CD4-positive, CD25-positive, alpha-beta regulatory T cell (primary cell): ENCODE data around the gene PEAR1. TPM values are rescaled to one million over a fixed set of nuclear protein-coding genes. Genes with fewer than 3 reads are reported as not detected.

ENCODE experiments used
- ATAC-seq, 2 donors: fragments of 150-1000 bp; cut with Tn5 transposase; one replicate each; pipeline ENCODE4 v1.10.0; 2021; ENCODE audit warnings: low read depth in 2 of 2, moderate number of reproducible peaks in 2 of 2, moderate library complexity in 1 of 2
- DNase-seq, 3 donors: peaks; one replicate each; pipeline versions ENCODE4 v3.0.0 to v3.0.0-alpha.2; 2012 to 2022; ENCODE audit warnings: mixed read lengths in 1 of 3
- H3K27ac ChIP-seq: one replicate; pipeline ENCODE4 v1.7.0; 2013; ENCODE audit warnings: mild to moderate bottlenecking, low read length; ENCODE audit not compliant: insufficient read depth, poor library complexity, severe bottlenecking
- H3K27me3 ChIP-seq: one replicate; pipeline ENCODE4 v1.7.0; 2013; ENCODE audit warnings: low read length; ENCODE audit not compliant: control insufficient read depth, insufficient read depth
- H3K36me3 ChIP-seq: one replicate; pipeline ENCODE4 v1.7.0; 2013; ENCODE audit warnings: mild to moderate bottlenecking, low read length, moderate library complexity; ENCODE audit not compliant: control insufficient read depth, insufficient read depth
- H3K4me1 ChIP-seq: 2 replicates; pipeline ENCODE4 v1.7.0; 2013; ENCODE audit warnings: mild to moderate bottlenecking, low read length; ENCODE audit not compliant: insufficient read depth, control insufficient read depth, poor library complexity, severe bottlenecking
- H3K4me3 ChIP-seq: one replicate; pipeline ENCODE4 v1.7.0; 2013; ENCODE audit warnings: low read depth, mild to moderate bottlenecking, low read length, moderate library complexity
- H3K9me3 ChIP-seq, 2 experiments: 1 replicate in 1 of 2; 2 replicates in 1 of 2; pipeline ENCODE4 v1.7.0; 2013; ENCODE audit warnings: low read length in 2 of 2, mild to moderate bottlenecking in 1 of 2, moderate library complexity in 1 of 2; ENCODE audit not compliant: control insufficient read depth in 2 of 2
- H3K27ac Mint-ChIP-seq, 3 donors: one replicate each; pipeline ENCODE4 v1.8.0; 2020 to 2022; ENCODE audit warnings: mild to moderate bottlenecking in 3 of 3, mixed read lengths in 3 of 3, moderate library complexity in 2 of 3
- H3K27me3 Mint-ChIP-seq: one replicate; pipeline ENCODE4 v1.8.0; 2022; ENCODE audit warnings: mild to moderate bottlenecking, mixed read lengths
- H3K36me3 Mint-ChIP-seq: one replicate; pipeline ENCODE4 v1.8.0; 2020; ENCODE audit warnings: mixed read lengths
- H3K4me1 Mint-ChIP-seq, 4 donors: one replicate each; pipeline ENCODE4 v1.8.0; 2020 to 2022; ENCODE audit warnings: mixed read lengths in 4 of 4, mild to moderate bottlenecking in 1 of 4
- H3K4me3 Mint-ChIP-seq, 4 donors: one replicate each; pipeline ENCODE4 v1.8.0; 2020 to 2022; ENCODE audit warnings: mild to moderate bottlenecking in 4 of 4, mixed read lengths in 4 of 4, moderate library complexity in 3 of 4
- H3K9me3 Mint-ChIP-seq, 7 donors: one replicate each; pipeline ENCODE4 v1.8.0; 2020 to 2022; ENCODE audit warnings: mixed read lengths in 7 of 7, mild to moderate bottlenecking in 3 of 7, moderate library complexity in 2 of 7
- polyA plus RNA-seq, 4 donors: library from polyadenylated mRNA; unstranded; fragments of 300-500 nt; fragmentation: Illumina TruSeq; gene quantifications; one replicate each; pipeline ENCODE4 v1.2.3, GENCODE V29; 2021
- total RNA-seq: library from RNA; stranded (reverse); gene quantifications from one replicate; pipeline ENCODE4 v1.2.3, GENCODE V29; 2022

PEAR1 gene
- total and polyA plus RNA-seq, 5 donors from 2014 or later = 1.3 TPM; not detected in 4

DNA sequence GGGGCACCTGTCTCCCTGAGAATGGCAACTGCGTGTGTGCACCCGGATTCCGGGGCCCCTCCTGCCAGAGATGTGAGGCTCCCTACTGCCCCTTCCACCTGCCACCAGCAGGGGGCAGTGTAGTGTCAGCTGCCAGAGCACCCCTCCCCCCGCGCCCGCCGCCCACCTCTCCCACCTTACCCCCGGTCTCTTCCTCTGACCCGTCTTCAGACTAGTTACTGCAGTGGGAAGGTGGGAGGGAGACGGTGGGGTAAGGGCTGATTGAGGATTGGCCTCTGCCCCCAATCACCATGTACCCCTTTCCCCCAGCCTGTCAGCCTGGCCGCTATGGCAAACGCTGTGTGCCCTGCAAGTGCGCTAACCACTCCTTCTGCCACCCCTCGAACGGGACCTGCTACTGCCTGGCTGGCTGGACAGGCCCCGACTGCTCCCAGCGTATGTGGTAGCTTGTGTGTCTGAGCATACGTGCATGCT is 16.8 kb downstream of the PEAR1 start:
- H3K4me3 ChIP-seq = no peak overlapping the region
- Mint-ChIP-seq H3K4me1 (peaks cover 0 to 2% (median 0%) of the 10 kb centered on the region in 4 donors), H3K9me3 (peaks cover 0 to 2% (median 0%) of the 10 kb centered on the region in 7 donors), H3K27me3 (peaks cover 21% of the 10 kb centered on the region), H3K36me3 (no peaks in the 10 kb centered on the region), H3K27ac (no peak overlapping the region), H3K4me3 (no peak overlapping the region)
- peak; percentile 37 to 51 (median 48) for DNase-seq
- no peaks in the 10 kb centered on the region for H3K4me1 ChIP-seq
- no peak for ATAC-seq
- H3K9me3 ChIP-seq = no peaks in the 10 kb centered on the region
- no peaks in the 10 kb centered on the region for H3K27me3 ChIP-seq
- H3K27ac ChIP-seq = no peak overlapping the region
- H3K36me3 ChIP-seq = no peaks in the 10 kb centered on the region

DNA sequence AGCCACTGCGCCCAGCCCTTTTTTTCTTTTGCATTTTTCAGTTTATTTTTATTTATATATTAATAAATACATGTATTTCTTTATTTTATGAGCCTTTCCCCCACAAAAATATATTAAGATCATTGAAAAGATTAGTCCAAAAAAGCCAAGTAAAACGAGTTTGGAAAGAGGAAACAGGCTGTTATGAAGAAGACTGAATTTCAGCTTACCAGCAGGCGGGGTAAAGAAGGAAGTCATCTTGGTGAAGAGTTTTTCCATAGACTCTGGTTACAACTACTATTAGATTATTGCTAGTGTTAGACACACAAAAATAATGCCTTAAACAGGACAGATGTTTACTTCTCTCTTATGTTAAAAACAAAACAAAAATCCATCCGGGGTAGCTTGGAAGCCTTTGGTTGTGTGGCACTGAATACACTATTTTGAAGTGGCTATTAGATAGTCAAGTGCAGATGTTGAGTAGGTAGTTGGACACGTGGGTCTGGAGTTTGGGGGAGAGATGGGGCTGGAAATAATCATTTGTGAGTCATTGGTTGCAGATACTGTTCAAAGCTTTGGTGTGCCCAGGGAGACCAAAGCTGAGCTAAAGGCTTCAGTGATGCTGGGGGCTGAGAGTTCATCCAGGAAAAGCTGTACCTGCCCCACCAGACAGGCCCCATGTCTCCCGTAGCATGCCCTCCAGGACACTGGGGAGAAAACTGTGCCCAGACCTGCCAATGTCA is 18.2 kb downstream of the PEAR1 start:
- no peak overlapping the region for H3K27ac ChIP-seq
- Mint-ChIP-seq H3K27ac (no peak overlapping the region), H3K9me3 (peaks cover 0 to 2% (median 0%) of the 10 kb centered on the region in 7 donors), H3K36me3 (no peaks in the 10 kb centered on the region), H3K4me1 (peaks cover 0 to 2% (median 0%) of the 10 kb centered on the region in 4 donors), H3K4me3 (no peak overlapping the region), H3K27me3 (peaks cover 32% of the 10 kb centered on the region)
- DNase-seq (no peak), ATAC-seq (no peak)
- no peak overlapping the region for H3K4me3 ChIP-seq
- no peaks in the 10 kb centered on the region for H3K9me3 ChIP-seq
- no peaks in the 10 kb centered on the region for H3K36me3 ChIP-seq
- H3K4me1 ChIP-seq = no peaks in the 10 kb centered on the region
- no peaks in the 10 kb centered on the region for H3K27me3 ChIP-seq

DNA sequence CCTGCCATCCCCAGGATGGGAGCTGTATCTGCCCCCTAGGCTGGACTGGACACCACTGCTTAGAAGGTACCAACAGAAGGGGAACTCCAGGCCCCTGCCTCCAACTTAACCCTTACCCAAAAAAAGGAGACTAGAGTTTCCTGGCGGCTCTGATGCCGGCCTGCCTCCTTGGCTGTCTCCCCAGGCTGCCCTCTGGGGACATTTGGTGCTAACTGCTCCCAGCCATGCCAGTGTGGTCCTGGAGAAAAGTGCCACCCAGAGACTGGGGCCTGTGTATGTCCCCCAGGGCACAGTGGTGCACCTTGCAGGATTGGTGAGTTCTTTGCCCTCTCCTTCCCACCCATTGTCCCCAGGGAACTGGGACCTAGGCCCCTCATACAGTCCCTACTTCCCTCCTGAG is 18.8 kb downstream of the PEAR1 start:
- Mint-ChIP-seq H3K27ac (no peak overlapping the region), H3K27me3 (peaks cover 36% of the 10 kb centered on the region), H3K9me3 (peaks cover 0 to 2% (median 0%) of the 10 kb centered on the region in 7 donors), H3K4me1 (no peaks in the 10 kb centered on the region), H3K4me3 (no peak overlapping the region), H3K36me3 (no peaks in the 10 kb centered on the region)
- H3K27ac ChIP-seq = no peak overlapping the region
- no peaks in the 10 kb centered on the region for H3K36me3 ChIP-seq
- no peak overlapping the region for H3K4me3 ChIP-seq
- no peak for ATAC-seq
- no peaks in the 10 kb centered on the region for H3K9me3 ChIP-seq
- no peak for DNase-seq
- H3K4me1 ChIP-seq = no peaks in the 10 kb centered on the region
- H3K27me3 ChIP-seq = no peaks in the 10 kb centered on the region

DNA sequence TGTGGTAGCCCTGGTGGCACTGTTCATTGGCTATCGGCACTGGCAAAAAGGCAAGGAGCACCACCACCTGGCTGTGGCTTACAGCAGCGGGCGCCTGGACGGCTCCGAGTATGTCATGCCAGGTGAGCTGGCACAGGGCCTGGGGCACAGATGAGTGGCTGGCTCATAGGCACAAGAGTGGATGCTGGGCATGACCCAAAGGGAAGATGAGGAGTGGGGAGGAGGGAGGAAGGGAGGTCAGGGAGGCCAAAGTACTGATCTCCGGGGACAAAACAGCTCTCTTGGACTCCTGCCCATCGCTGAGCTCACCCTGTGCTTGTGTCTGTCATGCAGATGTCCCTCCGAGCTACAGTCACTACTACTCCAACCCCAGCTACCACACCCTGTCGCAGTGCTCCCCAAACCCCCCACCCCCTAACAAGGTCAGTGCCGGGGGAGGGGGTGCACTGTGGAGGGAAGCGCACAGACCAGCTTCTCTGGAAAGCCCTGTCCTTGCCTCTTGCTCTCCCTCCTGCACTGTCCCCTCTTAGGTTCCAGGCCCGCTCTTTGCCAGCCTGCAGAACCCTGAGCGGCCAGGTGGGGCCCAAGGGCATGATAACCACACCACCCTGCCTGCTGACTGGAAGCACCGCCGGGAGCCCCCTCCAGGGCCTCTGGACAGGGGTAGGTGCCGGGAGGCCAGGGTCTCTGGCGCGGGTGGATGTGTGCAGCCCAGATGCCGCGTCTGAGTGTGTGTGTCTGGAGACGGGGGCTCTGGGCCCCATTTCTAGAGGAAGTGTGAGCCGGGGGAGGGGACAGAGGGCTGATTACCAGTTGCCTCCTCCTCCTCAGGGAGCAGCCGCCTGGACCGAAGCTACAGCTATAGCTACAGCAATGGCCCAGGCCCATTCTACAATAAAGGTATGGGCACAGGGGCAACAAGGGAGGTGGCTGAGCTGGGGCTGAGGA is 19.6 kb downstream of the PEAR1 start:
- ATAC-seq = no peak
- H3K27ac Mint-ChIP-seq = no peak overlapping the region
- no peak overlapping the region for H3K27ac ChIP-seq

DNA sequence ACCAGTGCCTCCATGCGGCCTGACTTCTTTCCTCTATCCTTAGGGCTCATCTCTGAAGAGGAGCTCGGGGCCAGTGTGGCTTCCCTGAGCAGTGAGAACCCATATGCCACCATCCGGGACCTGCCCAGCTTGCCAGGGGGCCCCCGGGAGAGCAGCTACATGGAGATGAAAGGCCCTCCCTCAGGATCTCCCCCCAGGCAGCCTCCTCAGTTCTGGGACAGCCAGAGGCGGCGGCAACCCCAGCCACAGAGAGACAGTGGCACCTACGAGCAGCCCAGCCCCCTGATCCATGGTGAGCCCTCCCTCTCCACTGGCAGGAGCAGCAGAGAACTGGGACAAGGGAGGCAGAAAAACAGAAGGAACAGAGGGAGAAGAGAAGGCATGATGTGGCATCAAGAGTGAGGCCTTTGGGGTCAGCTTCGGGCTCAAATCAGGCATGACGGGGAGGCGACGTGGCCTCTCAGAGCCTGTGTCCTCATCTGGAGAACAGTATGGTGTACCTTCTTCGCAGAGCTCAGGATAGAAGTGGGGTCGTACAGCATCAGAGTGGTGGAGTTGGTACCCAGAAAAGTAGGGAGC is 20.4 kb downstream of the PEAR1 start:
- DNase-seq = no peak
- Mint-ChIP-seq H3K4me3 (no peak overlapping the region), H3K27ac (no peak overlapping the region), H3K4me1 (peaks cover 0 to 2% (median 0%) of the 10 kb centered on the region in 4 donors), H3K9me3 (peaks cover 0 to 2% (median 0%) of the 10 kb centered on the region in 7 donors), H3K36me3 (no peaks in the 10 kb centered on the region), H3K27me3 (peaks cover 48% of the 10 kb centered on the region)
- H3K27ac ChIP-seq = no peak overlapping the region
- H3K36me3 ChIP-seq = no peaks in the 10 kb centered on the region
- peaks cover 4% of the 10 kb centered on the region for H3K27me3 ChIP-seq
- ATAC-seq = no peak
- no peak overlapping the region for H3K4me3 ChIP-seq
- no peaks in the 10 kb centered on the region for H3K4me1 ChIP-seq
- no peaks in the 10 kb centered on the region for H3K9me3 ChIP-seq

More for the DNA sequence above, 19.6 kb downstream of the PEAR1 start:
- no peaks in the 10 kb centered on the region for H3K27me3 ChIP-seq
- no peaks in the 10 kb centered on the region for H3K9me3 ChIP-seq
- Mint-ChIP-seq H3K4me3 (no peak overlapping the region), H3K9me3 (peaks cover 0 to 2% (median 0%) of the 10 kb centered on the region in 7 donors), H3K4me1 (no peaks in the 10 kb centered on the region), H3K36me3 (no peaks in the 10 kb centered on the region), H3K27me3 (peaks cover 44% of the 10 kb centered on the region)
- no peaks in the 10 kb centered on the region for H3K36me3 ChIP-seq
- no peaks in the 10 kb centered on the region for H3K4me1 ChIP-seq
- DNase-seq = no peak
- no peak overlapping the region for H3K4me3 ChIP-seq

DNA sequence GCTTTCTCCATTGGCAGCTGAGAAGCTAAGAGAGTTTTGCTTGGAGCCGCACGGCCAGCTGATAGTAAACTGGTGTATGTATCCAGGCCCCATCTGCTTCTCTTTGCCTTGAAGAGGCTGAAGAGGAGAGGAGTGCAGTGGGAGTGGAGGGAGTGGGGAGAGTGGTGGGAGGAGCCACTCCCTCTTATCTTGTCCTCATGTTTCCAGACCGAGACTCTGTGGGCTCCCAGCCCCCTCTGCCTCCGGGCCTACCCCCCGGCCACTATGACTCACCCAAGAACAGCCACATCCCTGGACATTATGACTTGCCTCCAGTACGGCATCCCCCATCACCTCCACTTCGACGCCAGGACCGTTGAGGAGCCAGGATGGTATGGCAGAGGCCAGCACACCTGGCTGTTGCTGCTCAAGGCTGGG is 20.9 kb downstream of the PEAR1 start:
- Mint-ChIP-seq H3K9me3 (peaks cover 0 to 2% (median 0%) of the 10 kb centered on the region in 7 donors), H3K27me3 (peaks cover 51% of the 10 kb centered on the region), H3K4me1 (peaks cover 0 to 2% (median 0%) of the 10 kb centered on the region in 4 donors), H3K27ac (no peak overlapping the region), H3K36me3 (no peaks in the 10 kb centered on the region), H3K4me3 (no peak overlapping the region)
- Histone ChIP-seq H3K27ac (no peak overlapping the region), H3K27me3 (peaks cover 4% of the 10 kb centered on the region), H3K9me3 (no peaks in the 10 kb centered on the region), H3K4me1 (no peaks in the 10 kb centered on the region), H3K4me3 (no peak overlapping the region), H3K36me3 (no peaks in the 10 kb centered on the region)
- DNase-seq (no peak), ATAC-seq (no peak)

DNA sequence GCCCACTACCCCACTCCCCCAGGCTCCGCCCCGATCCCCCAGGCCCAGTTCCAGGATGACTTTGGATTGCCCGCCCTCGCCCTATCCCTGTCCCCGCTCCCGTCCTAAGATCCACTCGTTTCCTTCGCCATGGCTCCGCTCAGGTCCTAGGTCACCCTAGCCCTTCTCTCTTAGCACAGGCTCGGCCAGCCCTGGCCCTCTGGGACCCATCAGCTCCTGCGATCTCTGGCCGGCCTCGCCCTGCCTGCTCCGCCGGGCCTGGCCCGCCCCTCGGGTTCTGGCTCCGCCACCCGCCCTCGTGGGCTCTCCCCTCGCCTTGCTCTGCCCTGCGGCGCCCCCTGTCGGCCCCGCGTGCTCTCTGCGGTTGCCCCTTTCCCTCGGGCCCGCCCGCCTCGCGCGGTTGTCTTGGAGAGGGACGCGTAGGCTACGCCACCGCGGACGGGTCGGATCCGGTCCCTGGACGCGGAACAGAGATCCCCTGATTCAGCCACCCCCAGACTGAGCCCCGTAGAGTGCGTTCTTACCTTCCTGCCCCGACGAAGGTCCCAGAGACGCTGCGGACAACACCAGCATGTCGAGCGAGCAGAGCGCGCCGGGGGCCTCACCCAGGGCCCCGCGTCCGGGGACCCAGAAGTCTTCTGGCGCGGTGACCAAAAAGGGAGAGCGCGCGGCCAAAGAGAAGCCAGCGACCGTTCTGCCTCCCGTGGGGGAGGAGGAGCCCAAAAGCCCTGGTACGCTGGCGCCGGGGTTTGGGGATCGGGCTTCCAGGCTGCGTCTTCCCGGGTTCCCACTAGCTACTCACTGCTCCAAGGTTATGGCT is 26.9 kb downstream of the PEAR1 start, which contains the start of gene LRRC71:
LRRC71 (plus strand) TSS at position 400 of the 820 bp plus-strand sequence; CDS start at position 572, 172 bp downstream.
- peak; percentile 11 to 62 (median 40) for DNase-seq
- Histone ChIP-seq H3K4me1 (peaks cover 21% of the 10 kb centered on the region), H3K27me3 (peaks cover 32% of the 10 kb centered on the region), H3K9me3 (no peaks in the 10 kb centered on the region), H3K27ac (no peak within 1 kb of the TSS), H3K4me3 (no peak within 1 kb of the TSS), H3K36me3 (no peaks in the 10 kb centered on the region)
- ATAC-seq = peak; percentile 60 to 66
- Mint-ChIP-seq H3K27me3 (peaks cover 89% of the 10 kb centered on the region), H3K36me3 (no peaks in the 10 kb centered on the region), H3K27ac (no peak within 1 kb of the TSS), H3K4me1 (peaks cover 0 to 22% (median 8%) of the 10 kb centered on the region in 4 donors), H3K9me3 (peaks cover 0 to 2% (median 0%) of the 10 kb centered on the region in 7 donors), H3K4me3 (peak within 1 kb of the TSS in 1 of 4 donors; percentile 2)
